ENCODE results near the gene LPP. TPM values are rescaled to one million over a fixed set of nuclear protein-coding genes. Genes with fewer than 3 reads are reported as not detected.

The LPP gene
- total RNA-seq, 1 donor from 2014 or later: 1,791 TPM

DNA sequence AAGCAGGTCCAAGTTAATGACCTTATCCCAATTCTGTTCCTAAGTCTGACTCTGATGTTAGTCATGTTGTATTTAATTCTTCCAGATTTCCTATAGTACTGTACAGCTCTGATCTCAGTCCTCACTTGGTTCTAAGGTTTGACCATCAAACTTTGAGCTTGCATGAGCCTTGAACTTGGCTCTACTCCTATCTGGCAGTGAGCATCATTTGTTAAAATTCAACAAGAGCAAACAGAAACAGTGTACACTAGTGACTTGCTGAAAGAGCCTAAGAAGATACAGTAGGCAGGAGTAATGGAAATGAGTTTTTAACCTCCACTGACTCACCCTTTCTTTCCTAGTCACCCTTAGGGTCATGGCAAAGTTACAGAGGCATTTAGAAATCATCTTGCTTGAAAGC, 566.7 kb downstream of the LPP start:
- H3K9me3 ChIP-seq: no peaks in the 10 kb centered on the region
- peaks cover 0 to 14% of the 10 kb centered on the region in 2 donors for H3K4me1 ChIP-seq
- H3K27me3 ChIP-seq: no peaks in the 10 kb centered on the region
- no peak overlapping the region for H3K4me3 ChIP-seq
- no peak for DNase-seq (ENCODE audit: low spot score in 2 of 2)
- H3K27ac ChIP-seq: no peak overlapping the region
- intact Hi-C loops (cut with DNase I): no loop called here
- H3K36me3 ChIP-seq: no peaks in the 10 kb centered on the region
- TF ChIP-seq, protein P1, sequence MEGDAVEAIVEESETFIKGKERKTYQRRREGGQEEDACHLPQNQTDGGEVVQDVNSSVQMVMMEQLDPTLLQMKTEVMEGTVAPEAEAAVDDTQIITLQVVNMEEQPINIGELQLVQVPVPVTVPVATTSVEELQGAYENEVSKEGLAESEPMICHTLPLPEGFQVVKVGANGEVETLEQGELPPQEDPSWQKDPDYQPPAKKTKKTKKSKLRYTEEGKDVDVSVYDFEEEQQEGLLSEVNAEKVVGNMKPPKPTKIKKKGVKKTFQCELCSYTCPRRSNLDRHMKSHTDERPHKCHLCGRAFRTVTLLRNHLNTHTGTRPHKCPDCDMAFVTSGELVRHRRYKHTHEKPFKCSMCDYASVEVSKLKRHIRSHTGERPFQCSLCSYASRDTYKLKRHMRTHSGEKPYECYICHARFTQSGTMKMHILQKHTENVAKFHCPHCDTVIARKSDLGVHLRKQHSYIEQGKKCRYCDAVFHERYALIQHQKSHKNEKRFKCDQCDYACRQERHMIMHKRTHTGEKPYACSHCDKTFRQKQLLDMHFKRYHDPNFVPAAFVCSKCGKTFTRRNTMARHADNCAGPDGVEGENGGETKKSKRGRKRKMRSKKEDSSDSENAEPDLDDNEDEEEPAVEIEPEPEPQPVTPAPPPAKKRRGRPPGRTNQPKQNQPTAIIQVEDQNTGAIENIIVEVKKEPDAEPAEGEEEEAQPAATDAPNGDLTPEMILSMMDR (IDR thresholded peaks at IDR 0.05): no peak

DNA sequence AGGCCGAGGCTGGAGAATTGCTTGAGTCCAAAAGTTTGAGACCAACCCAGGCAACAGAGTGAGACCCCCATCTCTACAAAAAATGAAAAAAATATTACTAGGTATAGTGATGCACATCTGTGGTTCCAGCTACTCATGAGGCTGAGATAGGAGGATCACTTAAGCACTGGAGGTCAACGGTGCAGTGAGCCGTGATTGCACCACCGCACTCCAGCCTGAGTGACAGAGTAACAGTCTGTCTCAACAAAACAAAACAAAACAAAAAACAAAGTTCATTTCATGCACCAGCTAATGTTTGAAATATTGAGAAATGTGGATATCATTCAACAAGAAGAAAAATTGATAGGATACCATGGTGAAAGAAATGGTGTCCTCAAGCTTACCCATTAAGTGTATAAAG, 567.4 kb downstream of the LPP start:
- TF ChIP-seq, protein P1 (IDR thresholded peaks at IDR 0.05): no peak
- intact Hi-C loops (cut with DNase I): no loop called here
- H3K27ac ChIP-seq: no peak overlapping the region

DNA sequence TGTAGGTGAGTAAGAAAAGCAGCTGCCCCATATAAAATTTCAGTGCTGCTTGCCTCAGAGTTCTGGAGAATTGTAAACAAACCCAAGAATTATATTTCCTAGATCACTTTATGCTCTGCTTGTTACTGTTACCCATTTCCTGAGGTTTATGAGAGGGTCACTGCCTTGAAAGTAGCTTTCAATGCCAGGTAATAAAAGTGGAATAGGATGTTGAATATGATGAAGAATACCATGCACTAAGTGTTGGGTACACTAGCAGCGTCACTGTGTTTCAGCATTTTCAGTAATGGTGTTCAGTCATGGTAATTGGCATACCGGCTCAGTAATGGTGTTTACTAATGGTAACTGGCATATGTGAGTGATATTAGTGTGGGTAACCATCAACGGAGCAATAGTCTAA, 568.0 kb downstream of the LPP start:
- TF ChIP-seq, protein P1 (IDR thresholded peaks at IDR 0.05): no peak
- intact Hi-C loops (cut with DNase I): no loop called here
- Histone ChIP-seq H3K4me1 (peaks cover 0 to 11% of the 10 kb centered on the region in 2 donors), H3K36me3 (peaks cover 0 to 2% of the 10 kb centered on the region in 2 donors), H3K27me3 (no peaks in the 10 kb centered on the region), H3K9me3 (no peaks in the 10 kb centered on the region), H3K4me3 (no peak overlapping the region), H3K27ac (no peak overlapping the region)
- no peak for DNase-seq (ENCODE audit: low spot score in 2 of 2)

More for the DNA sequence above, 567.4 kb downstream of the LPP start:
- Histone ChIP-seq H3K4me1 (peaks cover 0 to 10% of the 10 kb centered on the region in 2 donors), H3K4me3 (no peak overlapping the region), H3K36me3 (no peaks in the 10 kb centered on the region), H3K27me3 (no peaks in the 10 kb centered on the region), H3K9me3 (no peaks in the 10 kb centered on the region)
- DNase-seq (ENCODE audit: low spot score in 2 of 2): no peak

DNA sequence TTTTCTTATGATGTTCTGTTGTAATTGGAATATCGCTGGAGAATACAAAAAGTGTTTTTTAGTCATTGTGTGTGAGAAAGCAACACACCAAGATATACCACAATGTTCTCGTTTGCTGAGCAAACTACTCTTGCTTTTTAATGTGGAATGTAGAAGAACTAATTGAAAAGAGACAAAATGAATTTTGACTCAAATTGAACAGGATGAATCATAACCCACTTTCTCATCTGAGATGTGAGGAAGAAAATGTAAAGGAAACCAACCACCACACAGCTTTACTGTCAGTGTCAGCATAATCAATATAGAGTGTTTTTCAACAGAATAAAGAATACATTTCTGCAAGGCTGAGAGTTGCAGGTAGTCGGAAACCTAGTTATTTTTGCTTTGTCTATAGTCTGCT, 569.0 kb downstream of the LPP start:
- Histone ChIP-seq H3K4me3 (no peak overlapping the region), H3K27ac (no peak overlapping the region), H3K36me3 (peaks cover 0 to 3% of the 10 kb centered on the region in 2 donors), H3K27me3 (no peaks in the 10 kb centered on the region), H3K9me3 (no peaks in the 10 kb centered on the region), H3K4me1 (peaks cover 0 to 12% of the 10 kb centered on the region in 2 donors)
- no peak for DNase-seq (ENCODE audit: low spot score in 2 of 2)
- TF ChIP-seq, protein P1 (IDR thresholded peaks at IDR 0.05): no peak
- intact Hi-C loops (cut with DNase I): no loop called here

DNA sequence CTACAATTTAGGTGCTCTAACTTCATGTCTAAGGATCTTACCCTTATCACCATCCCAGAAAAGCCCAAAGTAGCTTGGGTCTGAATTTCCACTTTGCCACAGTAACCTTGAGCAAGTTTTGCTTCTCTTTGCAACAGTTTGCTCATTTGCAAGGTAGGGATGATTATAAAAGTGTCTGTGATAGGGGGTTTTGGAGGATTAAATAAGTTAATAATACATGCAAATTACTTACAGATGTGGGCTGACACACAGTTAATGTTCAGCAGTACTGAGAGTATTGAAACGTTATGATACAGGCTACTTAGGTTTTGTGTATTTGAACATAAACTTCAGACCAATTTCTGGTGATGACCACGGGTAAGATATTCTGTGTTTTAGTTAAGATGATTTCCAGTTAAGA, 573.1 kb downstream of the LPP start:
- Histone ChIP-seq H3K4me1 (peaks cover 0 to 7% of the 10 kb centered on the region in 2 donors), H3K36me3 (peaks cover 0 to 3% of the 10 kb centered on the region in 2 donors), H3K27ac (no peak overlapping the region), H3K4me3 (no peak overlapping the region), H3K9me3 (no peaks in the 10 kb centered on the region), H3K27me3 (no peaks in the 10 kb centered on the region)
- intact Hi-C loops (cut with DNase I): no loop called here
- TF ChIP-seq, protein P1 (IDR thresholded peaks at IDR 0.05): no peak
- no peak for DNase-seq (ENCODE audit: low spot score in 2 of 2)

DNA sequence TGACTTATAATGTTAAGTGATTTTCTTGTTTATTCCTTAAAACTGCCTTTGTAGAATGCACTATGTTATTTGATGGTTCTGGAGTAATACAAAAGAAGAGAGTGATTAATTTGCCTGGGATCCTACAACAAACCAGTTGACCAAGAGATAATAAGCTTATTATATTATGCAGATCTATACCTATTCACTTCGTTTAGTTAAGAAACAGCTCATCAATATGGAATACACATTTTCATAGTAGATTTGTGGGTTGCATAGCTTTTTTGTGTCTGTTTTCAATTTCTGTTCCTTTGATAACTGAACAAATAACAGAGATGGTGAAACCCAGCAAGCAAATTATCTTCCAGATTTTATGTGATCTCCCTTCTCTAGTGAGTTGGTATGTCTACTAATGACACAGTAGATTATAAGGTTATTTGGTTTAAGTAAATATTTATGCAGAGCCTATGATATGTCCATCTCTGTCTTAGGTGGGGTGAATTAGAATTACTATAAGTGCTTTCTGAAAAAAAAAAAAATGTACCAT, 574.5 kb downstream of the LPP start:
- no peak for DNase-seq (ENCODE audit: low spot score in 2 of 2)

More for the DNA sequence above, 574.5 kb downstream of the LPP start:
- H3K4me3 ChIP-seq: no peak overlapping the region
- peaks cover 0 to 3% of the 10 kb centered on the region in 2 donors for H3K36me3 ChIP-seq
- no peaks in the 10 kb centered on the region for H3K9me3 ChIP-seq
- intact Hi-C loops (cut with DNase I): no loop called here
- H3K27me3 ChIP-seq: no peaks in the 10 kb centered on the region
- H3K4me1 ChIP-seq: peaks cover 0 to 7% of the 10 kb centered on the region in 2 donors
- TF ChIP-seq, protein P1 (IDR thresholded peaks at IDR 0.05): no peak
- no peak overlapping the region for H3K27ac ChIP-seq
